ENCODE measurements around the gene KDM7A.

GRCh38 chr7:140161047-140161446 is 15.7 kb downstream of the KDM7A start:
- TF ChIP-seq CTCF (IDR thresholded peaks at IDR 0.05) = no peak
- TF ChIP-seq POLR2A (IDR thresholded peaks at IDR 0.05) = no peak
- TF ChIP-seq POLR2AphosphoS5 (IDR thresholded peaks at IDR 0.05) = no peak

Data from transverse colon (tissue), 4 donors.